Stimulated activated memory B cell treated with anti-CD40 and anti-IgM and Interleukin-4, amounts not matched to agents 10 μg/mL and 1 μg/mL and 100 μg/mL, for 72 hours (primary cell): Measurements from ENCODE around the gene TNS2.

Experiments used
- ATAC-seq: fragments of 150-1000 bp; cut with Tn5 transposase; 2 replicates; pipeline ENCODE4 v1.10.0; 2021
- H3K27ac Mint-ChIP-seq: one replicate; pipeline ENCODE4 v1.8.0; 2022; ENCODE audit warnings: mild to moderate bottlenecking, mixed read lengths
- H3K27me3 Mint-ChIP-seq: one replicate; pipeline ENCODE4 v1.8.0; 2022; ENCODE audit warnings: mixed read lengths
- H3K36me3 Mint-ChIP-seq: one replicate; pipeline ENCODE4 v1.8.0; 2022; ENCODE audit warnings: mixed read lengths
- H3K4me1 Mint-ChIP-seq: one replicate; pipeline ENCODE4 v1.8.0; 2022; ENCODE audit warnings: mixed read lengths
- H3K4me3 Mint-ChIP-seq: one replicate; pipeline ENCODE4 v1.8.0; 2022; ENCODE audit warnings: mild to moderate bottlenecking, moderate library complexity, mixed read lengths
- H3K9me3 Mint-ChIP-seq: one replicate; pipeline ENCODE4 v1.8.0; 2022; ENCODE audit warnings: mixed read lengths

Gene TNS2

DNA sequence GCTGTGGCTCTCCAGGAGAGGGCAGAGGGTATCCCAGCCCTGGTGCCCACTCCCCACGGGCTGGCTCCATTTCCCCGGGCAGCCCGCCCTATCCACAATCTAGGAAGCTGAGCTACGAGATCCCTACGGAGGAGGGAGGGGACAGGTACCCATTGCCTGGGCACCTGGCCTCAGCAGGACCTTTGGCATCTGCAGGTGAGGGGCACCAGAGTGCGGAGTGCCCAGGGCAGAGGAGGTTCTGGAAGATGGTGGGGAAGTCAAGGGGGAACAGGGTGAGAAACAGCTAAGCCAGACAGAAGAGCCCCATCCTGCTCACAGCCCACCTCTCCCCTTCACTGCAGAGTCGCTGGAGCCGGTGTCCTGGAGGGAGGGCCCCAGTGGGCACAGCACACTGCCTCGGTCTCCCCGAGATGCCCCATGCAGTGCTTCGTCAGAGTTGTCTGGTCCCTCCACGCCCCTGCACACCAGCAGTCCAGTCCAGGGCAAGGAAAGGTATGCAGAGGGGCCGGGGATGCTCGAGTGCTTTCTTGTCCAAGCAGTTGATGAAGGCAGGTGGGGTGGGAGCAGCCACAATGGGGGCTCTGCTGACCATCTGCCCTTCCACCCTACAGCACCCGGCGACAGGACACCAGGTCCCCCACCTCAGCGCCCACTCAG lies 10.3 kb downstream of the TNS2 start:
- Mint-ChIP-seq H3K27ac (no peak overlapping the region), H3K4me3 (no peak overlapping the region), H3K4me1 (no peaks in the 10 kb centered on the region), H3K9me3 (no peaks in the 10 kb centered on the region), H3K36me3 (peaks cover 16% of the 10 kb centered on the region), H3K27me3 (peaks cover 11% of the 10 kb centered on the region)
- no peak for ATAC-seq

DNA sequence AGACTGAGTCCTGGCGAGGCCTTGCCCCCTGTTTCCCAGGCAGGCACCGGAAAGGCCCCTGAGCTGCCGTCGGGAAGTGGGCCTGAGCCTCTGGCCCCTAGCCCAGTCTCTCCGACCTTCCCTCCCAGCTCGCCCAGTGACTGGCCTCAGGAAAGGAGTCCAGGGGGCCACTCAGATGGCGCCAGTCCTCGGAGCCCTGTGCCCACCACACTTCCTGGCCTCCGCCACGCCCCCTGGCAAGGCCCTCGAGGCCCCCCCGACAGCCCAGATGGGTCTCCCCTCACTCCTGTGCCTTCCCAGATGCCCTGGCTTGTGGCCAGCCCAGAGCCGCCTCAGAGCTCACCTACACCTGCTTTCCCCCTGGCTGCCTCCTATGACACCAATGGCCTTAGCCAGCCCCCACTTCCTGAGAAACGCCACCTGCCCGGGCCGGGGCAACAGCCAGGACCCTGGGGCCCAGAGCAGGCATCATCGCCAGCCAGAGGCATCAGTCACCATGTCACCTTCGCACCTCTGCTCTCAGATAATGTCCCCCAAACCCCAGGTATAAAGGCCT lies 10.9 kb downstream of the TNS2 start:
- peaks cover 22% of the 10 kb centered on the region for H3K36me3 Mint-ChIP-seq
- H3K27me3 Mint-ChIP-seq, result peaks cover 11% of the 10 kb centered on the region
- H3K9me3 Mint-ChIP-seq, result no peaks in the 10 kb centered on the region
- H3K4me3 Mint-ChIP-seq, result no peak overlapping the region
- no peak overlapping the region for H3K27ac Mint-ChIP-seq
- no peak for ATAC-seq
- peaks cover 3% of the 10 kb centered on the region for H3K4me1 Mint-ChIP-seq

DNA sequence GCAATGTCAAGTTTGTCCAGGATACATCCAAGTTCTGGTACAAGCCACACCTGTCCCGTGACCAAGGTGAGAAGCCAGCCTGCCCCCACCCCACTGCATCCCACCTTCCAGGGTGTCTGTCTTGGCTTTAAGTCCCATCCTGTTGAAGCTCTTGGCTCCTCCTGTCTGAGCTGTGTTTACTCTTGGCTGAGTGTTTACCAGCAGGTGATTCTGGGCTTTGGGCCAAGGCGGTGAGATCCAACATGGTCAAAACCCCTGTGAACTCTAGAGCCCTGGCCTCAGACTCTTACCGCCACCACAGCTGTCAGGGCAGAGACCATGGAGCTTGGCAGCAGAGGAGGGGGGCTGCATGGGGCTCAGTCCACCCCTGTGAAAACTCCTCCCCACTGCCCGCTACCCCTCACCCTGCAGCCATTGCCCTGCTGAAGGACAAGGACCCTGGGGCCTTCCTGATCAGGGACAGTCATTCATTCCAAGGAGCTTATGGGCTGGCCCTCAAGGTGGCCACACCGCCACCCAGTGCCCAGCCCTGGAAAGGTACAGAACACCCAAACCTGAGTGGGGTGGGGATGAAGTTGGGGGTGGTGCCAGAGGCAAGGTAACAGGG lies 11.6 kb downstream of the TNS2 start:
- no peaks in the 10 kb centered on the region for H3K9me3 Mint-ChIP-seq
- no peak overlapping the region for H3K4me3 Mint-ChIP-seq
- no peak for ATAC-seq
- H3K27me3 Mint-ChIP-seq, result peaks cover 11% of the 10 kb centered on the region
- no peak overlapping the region for H3K27ac Mint-ChIP-seq
- peaks cover 29% of the 10 kb centered on the region for H3K36me3 Mint-ChIP-seq
- peaks cover 10% of the 10 kb centered on the region for H3K4me1 Mint-ChIP-seq

DNA sequence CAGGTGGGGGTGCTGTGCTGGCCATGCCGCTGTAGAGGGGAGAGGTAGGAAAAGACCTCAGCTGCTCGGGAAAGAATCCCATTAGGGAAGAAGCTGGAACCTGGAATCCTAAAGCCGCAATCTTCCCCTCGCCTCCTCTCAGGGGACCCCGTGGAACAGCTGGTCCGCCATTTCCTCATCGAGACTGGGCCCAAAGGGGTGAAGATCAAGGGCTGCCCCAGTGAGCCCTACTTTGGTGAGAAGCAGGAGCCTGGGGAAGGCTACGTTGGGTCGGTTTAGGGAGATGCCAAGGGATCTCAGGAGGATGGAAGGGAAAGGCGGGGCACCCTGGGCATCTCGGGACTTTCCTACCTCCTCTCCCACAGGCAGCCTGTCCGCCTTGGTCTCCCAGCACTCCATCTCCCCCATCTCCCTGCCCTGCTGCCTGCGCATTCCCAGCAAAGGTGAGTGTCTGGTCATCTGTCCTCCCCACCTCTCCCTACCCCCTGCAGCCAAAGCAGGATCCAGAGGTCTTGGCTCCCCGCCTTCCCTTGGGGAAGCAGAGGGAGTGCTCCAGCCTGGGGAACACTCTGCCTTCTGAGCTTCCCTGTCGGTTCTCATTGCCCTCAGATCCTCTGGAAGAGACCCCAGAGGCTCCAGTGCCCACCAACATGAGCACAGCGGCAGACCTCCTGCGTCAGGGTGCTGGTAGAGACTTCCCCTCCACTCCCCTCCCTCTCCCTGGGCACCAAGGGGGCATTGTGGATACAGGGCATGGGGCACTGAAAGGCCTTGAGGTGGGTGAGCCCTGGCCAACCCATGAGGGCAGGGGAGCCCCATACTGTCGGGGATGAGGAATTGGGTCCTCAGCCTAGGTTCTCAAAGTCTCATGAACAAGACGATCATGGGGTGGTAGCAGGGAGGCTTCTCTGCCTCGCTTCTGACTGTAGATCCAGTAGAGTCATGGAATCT lies 12.4 kb downstream of the TNS2 start:
- ATAC-seq, result no peak
- H3K9me3 Mint-ChIP-seq, result no peaks in the 10 kb centered on the region
- no peak overlapping the region for H3K4me3 Mint-ChIP-seq
- H3K27me3 Mint-ChIP-seq, result peaks cover 11% of the 10 kb centered on the region
- peaks cover 10% of the 10 kb centered on the region for H3K4me1 Mint-ChIP-seq
- peaks cover 37% of the 10 kb centered on the region for H3K36me3 Mint-ChIP-seq
- no peak overlapping the region for H3K27ac Mint-ChIP-seq

DNA sequence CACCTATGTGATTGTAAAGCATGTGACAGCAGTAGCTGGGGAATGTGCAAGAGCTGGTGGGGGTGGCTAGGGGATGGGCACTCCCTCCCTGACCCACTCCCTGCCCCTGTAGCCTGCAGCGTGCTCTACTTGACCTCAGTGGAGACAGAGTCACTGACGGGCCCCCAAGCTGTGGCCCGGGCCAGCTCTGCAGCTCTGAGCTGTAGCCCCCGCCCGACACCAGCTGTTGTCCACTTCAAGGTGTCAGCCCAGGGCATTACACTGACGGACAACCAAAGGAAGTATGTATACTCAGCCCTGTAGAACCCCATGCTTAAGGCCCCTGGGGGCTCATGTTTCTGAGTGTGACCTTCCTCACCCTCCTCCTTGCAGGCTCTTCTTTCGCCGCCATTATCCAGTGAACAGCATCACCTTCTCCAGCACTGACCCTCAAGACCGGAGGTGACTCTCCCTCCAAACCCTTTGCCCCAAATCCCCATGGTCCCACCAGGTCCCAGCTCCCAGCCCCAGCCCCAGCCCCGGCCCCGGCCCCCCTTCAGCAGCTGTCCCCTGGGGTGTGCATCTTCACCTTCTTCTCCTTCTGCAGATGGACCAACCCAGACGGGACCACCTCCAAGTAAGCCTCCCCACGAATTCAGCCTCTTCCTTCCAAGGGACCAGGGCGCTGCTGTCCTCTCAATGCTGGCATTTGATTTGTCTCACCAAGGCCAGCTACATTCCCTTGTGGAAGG lies 13.3 kb downstream of the TNS2 start:
- H3K27ac Mint-ChIP-seq, result no peak overlapping the region
- no peaks in the 10 kb centered on the region for H3K9me3 Mint-ChIP-seq

DNA sequence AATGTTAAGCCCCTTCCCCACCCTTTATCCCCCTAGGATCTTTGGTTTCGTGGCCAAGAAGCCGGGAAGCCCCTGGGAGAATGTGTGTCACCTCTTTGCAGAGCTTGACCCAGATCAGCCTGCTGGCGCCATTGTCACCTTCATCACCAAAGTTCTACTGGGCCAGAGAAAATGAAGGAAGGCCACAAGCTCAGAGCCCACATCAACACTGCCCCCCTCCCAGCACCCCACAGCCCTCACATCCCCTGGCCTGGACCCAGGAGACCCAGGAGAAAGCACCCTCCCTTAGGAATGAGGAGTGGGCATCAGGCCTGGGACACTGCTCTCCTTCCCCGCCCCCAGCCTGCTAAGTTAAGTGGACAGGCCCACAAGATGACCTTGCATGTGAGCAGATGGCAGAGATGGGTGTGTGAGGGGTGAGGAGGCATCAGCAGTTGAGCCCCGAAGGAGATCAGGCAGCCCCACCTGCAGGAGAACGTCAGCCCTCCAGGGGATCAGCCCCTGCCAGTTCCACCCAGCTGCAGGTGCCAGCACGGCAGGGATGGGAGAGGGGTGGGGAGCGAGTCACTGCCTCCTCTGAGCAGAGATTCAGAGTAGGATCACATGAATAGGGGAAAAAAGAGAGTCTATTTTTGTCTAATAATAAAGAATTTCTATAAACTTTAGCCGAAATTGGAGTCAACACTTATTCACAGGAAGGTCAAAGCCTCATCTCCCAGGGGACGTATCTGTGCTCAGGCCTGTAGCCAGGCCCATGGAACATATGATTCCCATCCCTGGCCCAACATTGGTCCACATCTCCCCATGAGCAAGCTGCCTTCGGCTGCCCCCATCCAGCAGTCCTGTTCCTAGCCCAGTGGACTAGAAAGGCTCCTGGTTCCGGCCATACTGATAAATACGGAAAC lies 14.1 kb downstream of the TNS2 start:
- Mint-ChIP-seq H3K27me3 (no peaks in the 10 kb centered on the region), H3K9me3 (no peaks in the 10 kb centered on the region), H3K4me3 (no peak overlapping the region), H3K36me3 (peaks cover 43% of the 10 kb centered on the region), H3K4me1 (peaks cover 10% of the 10 kb centered on the region), H3K27ac (no peak overlapping the region)
- no peak for ATAC-seq

More for the DNA sequence above, 13.3 kb downstream of the TNS2 start:
- Mint-ChIP-seq H3K36me3 (peaks cover 39% of the 10 kb centered on the region), H3K4me3 (no peak overlapping the region), H3K27me3 (peaks cover 3% of the 10 kb centered on the region), H3K4me1 (peaks cover 10% of the 10 kb centered on the region)
- no peak for ATAC-seq

DNA sequence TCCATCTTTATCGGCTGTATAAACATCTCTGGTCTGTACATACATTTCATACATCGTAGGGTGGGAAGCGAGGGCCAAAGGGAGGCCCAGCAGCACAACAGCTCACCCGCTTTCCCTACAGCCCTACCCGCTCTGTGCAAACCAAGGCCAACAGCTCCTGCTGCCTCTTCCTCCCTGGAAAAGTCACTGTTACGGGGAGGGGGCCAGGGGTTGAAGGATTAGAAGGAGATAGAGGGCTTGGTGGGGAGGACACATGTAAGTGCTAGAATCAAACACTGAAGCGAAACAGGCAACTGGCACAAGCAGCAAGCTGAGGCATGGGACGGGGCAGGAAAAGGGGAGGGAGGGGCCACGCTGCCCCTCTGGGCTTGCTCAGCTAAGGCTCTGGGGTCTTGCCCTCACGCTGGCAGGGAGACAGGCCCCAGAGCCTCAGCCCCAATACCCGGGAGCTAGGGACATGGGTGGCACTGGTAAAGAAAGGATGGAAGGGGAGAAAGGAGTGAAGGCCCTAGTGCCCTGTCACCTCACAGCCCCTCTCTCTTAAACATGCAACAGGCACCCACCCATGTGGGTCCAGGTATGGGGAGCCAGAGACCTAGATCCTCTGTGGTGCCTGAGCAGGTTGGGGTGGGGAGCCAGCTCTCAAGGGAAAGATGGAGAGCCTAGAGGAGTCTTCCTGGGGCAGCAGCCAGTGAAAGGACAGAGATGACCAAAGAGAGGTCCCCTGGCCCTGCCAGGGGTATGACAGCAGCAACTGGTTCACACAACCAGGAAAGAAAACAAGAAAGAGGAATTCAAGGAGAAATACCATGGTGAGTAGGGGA lies 15.0 kb downstream of the TNS2 start:
- peaks cover 10% of the 10 kb centered on the region for H3K4me1 Mint-ChIP-seq
- H3K27ac Mint-ChIP-seq, result no peak overlapping the region
- peaks cover 43% of the 10 kb centered on the region for H3K36me3 Mint-ChIP-seq
- H3K9me3 Mint-ChIP-seq, result no peaks in the 10 kb centered on the region
- ATAC-seq, result no peak
- H3K27me3 Mint-ChIP-seq, result no peaks in the 10 kb centered on the region
- H3K4me3 Mint-ChIP-seq, result no peak overlapping the region

DNA sequence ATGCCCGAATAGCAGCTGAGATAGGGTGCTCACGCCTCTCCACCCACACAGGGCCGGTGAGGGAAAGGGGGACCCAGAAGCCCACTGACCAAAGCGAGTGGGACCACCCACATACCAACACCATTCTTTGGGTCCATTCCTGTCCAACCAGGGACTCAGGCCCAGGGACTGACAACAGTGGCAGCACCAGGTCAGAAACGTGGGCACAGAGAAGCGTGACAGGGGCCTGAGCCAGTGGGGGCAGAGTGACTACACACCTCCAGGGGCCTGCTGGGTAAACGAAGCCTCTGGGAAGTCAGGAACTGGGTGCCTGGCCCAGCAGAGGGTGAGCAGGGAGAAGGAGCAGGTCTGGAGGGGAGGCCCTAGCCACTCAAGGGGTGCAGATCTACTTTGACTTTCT lies 15.6 kb downstream of the TNS2 start:
- no peak for ATAC-seq
- Mint-ChIP-seq H3K9me3 (no peaks in the 10 kb centered on the region), H3K27ac (no peak overlapping the region), H3K36me3 (peaks cover 43% of the 10 kb centered on the region), H3K4me1 (peaks cover 10% of the 10 kb centered on the region), H3K27me3 (no peaks in the 10 kb centered on the region), H3K4me3 (no peak overlapping the region)

DNA sequence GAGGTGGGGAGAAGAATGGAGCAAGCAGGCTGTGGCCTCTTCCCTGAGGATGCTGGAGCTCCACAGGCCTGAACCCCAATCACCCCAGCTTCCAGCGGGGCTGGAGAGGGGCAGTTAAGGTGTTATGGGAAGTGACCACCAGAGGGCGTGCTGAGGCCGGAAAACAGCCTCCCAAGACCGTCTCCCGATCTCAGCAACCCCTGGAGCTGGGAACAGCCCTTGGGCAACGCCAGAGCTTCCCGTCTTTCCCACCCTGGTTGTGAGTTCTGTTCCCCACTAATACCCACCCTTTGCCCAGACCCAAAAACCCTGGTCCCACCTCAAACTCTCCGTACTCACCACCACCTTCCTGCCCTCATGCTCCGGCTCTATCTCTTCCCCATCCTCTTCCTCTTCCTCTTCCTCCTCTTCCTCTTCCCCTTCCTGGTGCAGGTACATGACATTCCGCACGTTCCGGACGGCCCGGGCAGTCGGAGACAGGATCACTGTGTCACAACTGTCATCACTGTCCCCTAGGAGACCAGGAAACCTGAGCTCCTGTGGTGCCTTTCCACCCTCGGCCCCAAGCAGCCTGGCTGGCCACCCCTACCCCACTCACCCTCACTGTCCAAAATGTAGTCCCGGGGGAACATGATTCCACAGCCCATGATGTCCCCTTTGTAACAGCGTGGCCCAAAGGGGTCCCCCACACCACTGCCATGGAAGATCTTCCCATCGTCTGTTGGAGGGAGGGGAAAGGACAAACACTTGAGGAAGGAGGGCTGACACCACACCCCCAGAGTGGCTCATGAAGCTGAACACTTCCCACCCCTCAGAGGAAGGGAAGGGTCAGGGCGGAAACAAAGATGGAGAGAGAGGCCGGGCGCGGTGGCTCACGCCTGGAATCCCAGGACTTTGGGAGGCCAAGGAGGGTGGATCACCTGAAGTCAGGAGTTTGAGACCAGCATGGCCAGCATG lies 16.4 kb downstream of the TNS2 start:
- ATAC-seq, result no peak
- Mint-ChIP-seq H3K4me1 (peaks cover 10% of the 10 kb centered on the region), H3K27me3 (no peaks in the 10 kb centered on the region), H3K27ac (no peak overlapping the region), H3K36me3 (peaks cover 49% of the 10 kb centered on the region), H3K4me3 (no peak overlapping the region), H3K9me3 (no peaks in the 10 kb centered on the region)

DNA sequence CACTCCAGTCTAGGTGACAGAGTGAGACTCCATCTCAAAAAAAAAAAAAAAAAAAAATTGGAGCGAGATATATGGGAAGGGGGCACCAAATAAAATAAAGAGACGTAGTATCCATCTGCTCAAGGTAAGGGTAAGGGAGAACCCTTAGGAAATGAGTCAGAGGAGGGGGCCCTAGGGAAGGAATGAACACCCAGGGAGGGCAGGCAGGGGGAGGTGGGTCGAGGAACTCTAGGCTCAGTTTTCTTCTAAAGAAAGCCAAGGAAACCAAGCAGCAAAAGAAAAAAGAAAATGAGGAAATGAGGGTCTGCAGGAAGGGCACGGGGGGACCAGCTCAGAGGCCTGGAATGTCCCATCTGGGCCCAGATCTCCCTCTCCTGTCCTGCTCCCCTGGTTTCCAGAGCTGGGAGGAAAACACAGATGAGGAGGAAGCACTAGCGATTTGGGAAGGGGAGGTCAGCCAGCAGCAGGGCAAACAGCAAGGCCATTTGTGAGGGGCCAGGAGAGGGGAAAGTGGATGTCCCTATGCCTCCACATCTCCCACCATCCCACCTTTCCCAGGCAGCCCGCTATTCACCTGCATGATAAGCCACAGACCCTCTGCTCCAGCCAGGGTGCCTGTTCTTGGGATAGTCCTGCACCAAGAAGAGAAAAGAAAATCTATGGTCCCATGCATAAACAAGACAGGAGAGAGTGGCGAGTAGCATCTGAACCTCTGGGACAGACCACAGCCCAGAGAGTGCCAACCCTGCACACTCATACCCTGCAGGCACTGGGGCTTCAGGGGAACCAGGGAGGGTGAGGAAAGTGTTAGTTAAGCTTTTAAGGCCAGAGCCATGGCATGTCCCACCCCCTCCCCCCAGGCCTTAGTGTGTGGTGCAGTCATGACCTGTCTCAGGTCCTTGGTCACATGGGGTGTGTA lies 17.5 kb downstream of the TNS2 start:
- peaks cover 59% of the 10 kb centered on the region for H3K36me3 Mint-ChIP-seq
- no peaks in the 10 kb centered on the region for H3K9me3 Mint-ChIP-seq
- H3K27me3 Mint-ChIP-seq, result no peaks in the 10 kb centered on the region
- H3K4me3 Mint-ChIP-seq, result no peak overlapping the region
- ATAC-seq, result no peak
- H3K27ac Mint-ChIP-seq, result peak overlapping the region; percentile 40
- H3K4me1 Mint-ChIP-seq, result peaks cover 17% of the 10 kb centered on the region

DNA sequence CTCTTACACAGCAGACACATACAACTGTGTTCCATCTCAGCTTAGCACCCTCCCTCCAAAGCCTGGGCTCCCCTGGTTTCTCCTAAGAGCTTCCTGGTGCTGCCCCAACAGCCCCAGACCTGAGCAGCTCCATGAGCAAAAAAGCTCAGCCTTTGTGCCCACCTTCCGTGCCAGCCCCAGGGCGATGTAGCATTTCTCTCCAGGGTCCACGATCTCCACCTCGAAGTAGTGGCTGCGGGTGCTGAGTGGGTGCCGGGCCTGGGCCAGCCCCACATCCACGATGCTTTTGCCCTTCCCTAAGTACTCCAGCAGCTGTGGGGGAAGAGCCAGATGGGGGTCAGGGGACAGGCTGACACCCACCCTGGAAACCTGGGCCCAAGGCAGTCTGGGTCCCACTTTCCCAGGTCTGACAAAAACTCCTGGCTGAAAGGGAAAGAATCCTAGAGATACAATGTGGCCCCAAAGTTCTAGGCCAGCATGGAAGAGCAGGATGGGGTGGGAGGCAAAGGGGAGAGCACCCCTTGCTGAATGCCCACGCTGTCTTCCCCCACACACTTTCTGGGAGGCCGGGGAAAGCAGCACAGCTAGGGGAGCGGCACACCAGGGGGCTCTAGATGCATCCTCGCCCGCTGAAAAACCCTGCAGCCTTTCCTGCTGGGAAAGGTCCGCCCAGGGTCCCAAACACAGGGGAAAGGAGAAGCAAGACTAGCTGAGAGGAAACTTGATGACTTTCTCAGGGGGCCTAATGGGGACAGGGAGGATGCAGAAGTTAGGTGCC lies 18.3 kb downstream of the TNS2 start:
- peaks cover 64% of the 10 kb centered on the region for H3K36me3 Mint-ChIP-seq
- no peak overlapping the region for H3K4me3 Mint-ChIP-seq
- H3K27ac Mint-ChIP-seq, result no peak overlapping the region

More for the DNA sequence above, 18.3 kb downstream of the TNS2 start:
- peaks cover 24% of the 10 kb centered on the region for H3K4me1 Mint-ChIP-seq
- no peak for ATAC-seq
- no peaks in the 10 kb centered on the region for H3K9me3 Mint-ChIP-seq
- H3K27me3 Mint-ChIP-seq, result no peaks in the 10 kb centered on the region
